Measurements from ENCODE around the gene MXRA8.

- TF ChIP-seq POLR2AphosphoS5 (IDR thresholded peaks at IDR 0.05; ENCODE audit: low read depth) (no peak), CTCF (IDR thresholded peaks at IDR 0.05; ENCODE audit: insufficient read depth, low read length) (no peak), GABPA (IDR thresholded peaks at IDR 0.05; ENCODE audit: low read depth) (no peak), REST (IDR thresholded peaks at IDR 0.05; ENCODE audit: insufficient replicate concordance, low read depth) (no peak), SPI1 (IDR thresholded peaks at IDR 0.05; ENCODE audit: borderline replicate concordance, low read depth) (no peak)
Observed at GRCh38 chr1:1320666-1321448, 37.5 kb downstream of the MXRA8 start.
